Stimulated activated CD4-positive, alpha-beta T cell treated with anti-CD3 and anti-CD28 coated beads, Interleukin-4, amount 100 ng/mL, for 1 hour (primary cell): Measurements from ENCODE around the gene NRXN3.

Source experiments
- DNase-seq: peaks from one replicate; pipeline ENCODE4 v3.0.0-alpha.2; 2020

The NRXN3 gene

DNA sequence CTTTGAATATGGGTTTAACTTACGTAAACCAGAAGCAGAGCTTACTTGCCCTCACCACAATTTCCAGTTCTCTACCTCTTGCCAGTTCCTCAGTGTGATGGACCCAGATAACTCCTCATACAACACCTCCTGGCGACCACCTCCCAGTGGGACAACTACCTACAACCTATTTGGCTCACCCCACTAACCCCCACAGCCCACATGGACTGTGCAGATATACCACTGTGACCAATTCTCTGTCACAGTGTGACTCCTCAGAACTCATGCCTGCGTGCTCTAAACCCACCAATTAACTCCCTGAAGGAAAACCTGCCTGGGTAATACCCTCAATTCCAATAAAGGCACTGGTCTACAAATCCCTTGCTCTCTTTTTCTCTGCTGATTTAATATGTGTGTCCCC, 1729.4 kb downstream of the NRXN3 start:
- no peak for DNase-seq

DNA sequence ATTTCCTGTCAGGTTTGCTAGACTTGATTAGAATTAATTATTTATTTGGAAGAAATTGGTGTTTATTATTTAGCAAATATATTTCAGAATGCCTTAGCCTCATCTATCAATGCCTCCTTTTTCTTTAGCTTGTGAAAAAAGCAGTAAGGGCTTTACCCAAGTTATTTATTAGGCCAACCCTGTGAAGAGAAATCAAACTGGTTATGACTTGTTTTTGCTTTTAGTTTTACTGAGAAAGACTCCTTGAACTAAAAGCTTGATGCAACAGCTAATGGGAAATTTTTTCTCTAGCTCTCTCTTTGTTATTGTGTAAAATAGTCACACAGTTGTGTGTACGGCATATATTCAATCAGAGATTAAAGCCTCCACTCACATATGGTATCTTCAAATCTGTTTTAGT, 1734.3 kb downstream of the NRXN3 start:
- no peak for DNase-seq

DNA sequence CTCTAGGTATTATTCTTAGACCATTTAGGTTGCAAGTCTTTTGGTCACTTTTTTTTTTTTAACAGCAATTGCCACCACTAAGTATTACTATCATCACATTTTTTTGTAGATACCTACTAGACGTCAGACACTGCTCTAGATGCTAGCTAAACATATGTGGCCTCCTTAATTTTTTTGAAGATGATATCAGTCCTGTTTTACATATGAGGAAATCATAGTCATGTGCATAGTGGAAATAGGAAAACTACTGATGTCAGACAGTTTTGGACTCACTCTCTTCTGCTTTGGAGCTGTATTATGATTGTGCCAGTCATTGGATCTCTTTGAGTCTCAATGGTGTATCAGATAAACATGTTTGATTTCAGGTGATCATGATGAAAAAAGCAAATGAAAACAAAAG, 1736.8 kb downstream of the NRXN3 start:
- no peak for DNase-seq

DNA sequence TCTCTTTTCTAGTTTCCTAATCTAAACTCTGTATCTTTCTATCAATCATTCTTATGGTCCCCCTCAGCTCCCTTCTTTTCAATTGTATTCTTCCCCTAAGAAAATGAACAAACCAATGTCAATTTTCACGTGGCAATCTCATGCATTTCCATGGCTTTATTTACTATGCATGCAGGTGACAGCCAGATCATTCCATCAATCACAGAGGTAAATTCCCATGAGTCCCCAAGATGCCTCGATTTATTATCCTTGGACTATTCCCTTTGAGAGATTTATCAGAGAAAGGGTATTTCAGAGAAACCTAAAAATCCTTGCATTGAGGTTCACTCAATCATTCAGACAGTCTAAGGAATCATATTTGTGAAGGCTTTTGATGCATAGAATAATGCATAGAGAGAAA, 1739.9 kb downstream of the NRXN3 start:
- DNase-seq: no peak

DNA sequence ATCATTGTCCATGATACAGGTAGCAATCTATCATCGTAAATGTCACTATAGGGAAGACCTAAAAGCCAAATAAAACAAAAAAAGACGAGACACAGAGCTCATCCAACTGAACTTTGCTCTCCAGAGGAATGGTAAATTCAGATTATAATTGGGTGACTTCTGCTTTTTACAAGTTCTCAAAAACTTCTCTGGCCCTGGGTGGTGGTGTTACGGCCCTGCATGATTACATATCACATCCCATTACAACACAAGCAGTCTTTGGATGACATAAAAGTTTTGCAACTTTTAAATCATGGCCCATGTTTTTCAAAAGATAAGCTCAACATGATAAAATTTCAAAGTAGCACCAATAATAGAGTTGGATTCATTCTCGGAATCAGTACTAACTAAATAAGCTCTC, 1741.6 kb downstream of the NRXN3 start:
- no peak for DNase-seq

DNA sequence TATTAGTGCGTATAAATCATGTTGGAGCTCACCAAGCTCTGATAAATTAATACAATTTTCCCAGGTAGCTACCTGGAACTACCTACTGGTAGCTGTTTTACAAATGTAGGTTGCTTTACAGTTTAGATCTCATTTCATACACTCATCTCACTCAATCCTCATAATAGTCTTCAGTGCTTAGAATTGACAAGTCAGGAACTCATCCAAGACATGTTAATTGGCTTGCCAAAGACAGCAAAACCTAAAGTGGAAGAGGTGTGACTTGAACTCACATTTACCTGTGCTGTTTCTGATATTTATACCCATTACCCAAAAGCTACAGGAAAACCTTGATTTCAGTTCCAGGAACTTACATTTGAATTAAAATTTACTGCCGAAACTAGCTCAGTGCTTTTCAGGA, 1744.4 kb downstream of the NRXN3 start:
- DNase-seq: no peak

DNA sequence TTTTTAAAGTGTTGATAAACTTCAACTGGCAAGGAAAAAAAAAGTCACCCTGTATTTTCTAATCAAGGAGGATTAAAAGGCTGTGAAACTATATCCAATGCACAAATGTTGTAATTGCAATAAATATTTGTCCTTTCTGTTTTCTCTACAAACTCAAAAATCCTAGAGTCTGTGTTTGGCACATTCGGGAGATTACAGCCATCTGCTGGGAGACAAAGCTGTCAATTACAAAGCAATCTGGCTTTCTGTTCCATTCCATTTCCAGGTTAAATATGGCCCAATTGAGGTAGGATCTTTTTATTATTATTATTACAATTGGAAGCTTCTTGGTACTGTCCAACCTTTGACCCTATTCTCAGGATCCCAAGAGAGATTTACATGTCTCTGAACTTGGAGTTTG, 1745.2 kb downstream of the NRXN3 start:
- no peak for DNase-seq

DNA sequence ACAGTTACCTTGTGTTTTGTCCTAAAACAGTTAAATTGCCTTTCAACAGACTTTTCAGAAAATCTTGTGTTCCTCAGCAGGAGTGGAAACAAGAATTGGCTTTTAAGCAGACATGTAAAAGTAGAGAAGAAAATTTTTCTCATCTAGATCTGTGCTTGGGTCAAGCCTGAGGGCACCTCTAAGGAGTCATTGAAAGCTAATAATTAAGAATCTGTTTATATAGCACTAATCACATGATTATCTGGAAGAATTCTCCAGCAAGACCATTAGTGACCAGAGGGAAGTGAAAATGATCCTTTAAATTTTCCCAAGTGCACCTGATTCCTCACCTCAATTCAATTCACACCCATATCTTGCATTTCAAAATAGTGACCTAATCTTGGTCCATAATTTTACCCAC, 1746.1 kb downstream of the NRXN3 start:
- DNase-seq: no peak

DNA sequence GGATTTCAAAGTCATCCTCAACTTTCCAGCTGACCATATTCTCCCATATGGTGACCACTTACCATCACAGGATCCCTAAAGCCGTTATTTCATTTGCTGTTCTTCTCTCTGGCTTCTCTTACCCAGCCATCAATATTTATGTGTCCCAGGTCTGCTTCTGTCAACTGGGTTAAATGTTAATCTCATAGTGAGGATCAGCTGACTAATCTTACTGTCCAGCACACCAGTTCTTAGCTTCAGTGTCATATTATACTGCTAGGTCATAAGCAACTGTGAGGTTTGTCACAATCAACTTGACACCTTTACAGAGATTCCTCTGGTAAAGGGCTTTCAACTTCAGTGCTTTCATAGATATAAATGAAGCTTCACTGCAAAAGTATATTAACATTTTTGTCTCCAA, 1746.7 kb downstream of the NRXN3 start:
- no peak for DNase-seq
